HG02981 (cell line): ENCODE results near the gene R3HDM4.
"Not testable (repeated sequence)": the region's sequence is repeated elsewhere in the genome, so short reads cannot be mapped to it uniquely, and the experiment has no call there.

Experiments used
- ATAC-seq: cut with Tn5 transposase; IDR thresholded peaks from one replicate; pipeline ENCODE4 v1.9.1; 2021; ENCODE audit warnings: mild to moderate bottlenecking, moderate library complexity; ENCODE audit not compliant: unreplicated experiment

Gene R3HDM4

DNA sequence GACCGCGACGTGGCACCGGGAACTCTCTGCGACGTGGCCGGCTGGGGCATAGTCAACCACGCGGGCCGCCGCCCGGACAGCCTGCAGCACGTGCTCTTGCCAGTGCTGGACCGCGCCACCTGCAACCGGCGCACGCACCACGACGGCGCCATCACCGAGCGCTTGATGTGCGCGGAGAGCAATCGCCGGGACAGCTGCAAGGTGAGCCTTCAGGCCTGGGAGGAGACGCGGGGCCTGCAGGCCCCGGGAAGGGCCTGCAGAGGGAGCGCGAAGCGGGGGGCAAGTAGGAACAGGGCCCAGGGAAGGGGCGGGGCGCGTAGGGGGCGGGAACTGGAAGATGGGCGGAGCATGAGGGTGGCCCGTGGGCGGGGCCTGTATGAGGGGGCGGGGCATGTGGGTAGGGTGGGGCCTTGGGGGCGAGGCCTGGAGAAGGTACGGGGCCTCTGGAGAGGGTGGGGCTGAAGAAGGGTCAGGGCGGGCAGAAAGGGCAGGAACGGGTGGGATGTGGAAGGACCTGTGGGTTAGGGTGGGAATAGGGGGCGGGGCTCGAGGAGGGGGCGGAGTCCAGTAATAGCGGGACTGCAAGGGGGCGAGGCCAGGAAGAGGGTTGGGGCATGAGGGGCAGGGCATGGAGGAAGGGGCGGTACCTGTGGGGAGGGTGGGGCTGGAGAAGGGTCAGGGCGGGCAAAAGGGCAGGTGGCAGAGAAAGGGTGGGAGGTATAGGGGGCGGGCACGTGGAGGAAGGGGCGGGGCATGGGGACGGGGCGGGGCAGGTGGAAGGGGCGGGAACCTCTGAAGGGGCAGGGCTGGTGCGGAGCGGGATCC lies 51.1 kb downstream of the R3HDM4 start:
- ATAC-seq: no peak

- ATAC-seq: no peak
These were observed 51.8 kb downstream of the R3HDM4 start for GRCh38 chr19:861141-861755.

DNA sequence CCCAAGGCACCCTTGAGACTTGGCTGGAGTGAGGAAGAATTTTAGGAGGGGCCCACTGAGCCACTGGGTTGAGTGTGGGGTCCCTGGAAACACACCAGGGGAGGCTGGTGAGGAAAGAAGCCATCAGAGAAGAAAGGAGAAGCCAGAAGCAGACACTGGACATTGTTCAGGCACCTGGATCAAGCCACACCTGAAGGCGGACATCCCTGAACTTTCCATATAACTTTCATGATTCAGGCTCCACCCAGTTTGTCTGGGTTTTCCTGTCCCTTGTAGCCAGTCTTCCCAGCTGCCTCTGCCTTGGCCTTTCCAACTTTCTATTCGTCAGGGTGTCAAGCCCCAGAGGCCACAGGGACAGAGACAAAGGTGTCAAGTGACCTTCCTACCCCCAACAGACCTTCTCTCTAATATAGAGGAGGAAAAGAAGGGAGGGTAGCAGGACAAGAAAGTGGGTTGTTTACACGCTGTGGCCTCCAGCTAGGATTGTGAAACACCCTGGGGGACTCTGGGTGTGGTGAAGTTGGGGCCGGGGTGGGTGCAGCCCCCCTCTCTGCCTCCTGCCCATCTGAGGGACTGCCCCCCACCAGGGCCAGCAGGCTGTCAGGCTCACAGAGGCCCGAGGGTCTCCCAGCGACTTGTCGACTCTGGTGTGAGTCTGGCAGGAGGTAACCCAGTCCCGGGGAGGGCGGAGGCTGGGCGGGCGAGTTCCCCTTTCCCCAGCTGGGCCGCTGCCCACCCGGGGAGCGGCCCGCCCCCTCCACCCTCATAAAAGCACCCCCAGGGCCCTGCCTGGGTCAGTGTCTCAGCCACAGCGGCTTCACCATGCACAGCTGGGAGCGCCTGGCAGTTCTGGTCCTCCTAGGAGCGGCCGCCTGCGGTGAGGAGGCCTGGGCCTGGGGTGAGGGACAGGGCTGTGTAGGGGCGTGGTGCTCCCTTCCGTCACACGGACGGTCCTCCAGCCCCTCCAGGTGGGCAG lies 53.9 kb downstream of the R3HDM4 start, which contains the start of gene CFD:
Gene CFD, plus strand, starts transcription at position 797 of the 976 bp plus-strand sequence. Its CDS starts 26 bp downstream, at position 823.
- no peak for ATAC-seq

GRCh38 chr19:858284-858683 lies 54.7 kb downstream of the R3HDM4 start:
- no peak for ATAC-seq

- ATAC-seq: no peak
These were observed 57.4 kb downstream of the R3HDM4 start for GRCh38 chr19:855566-856120.

DNA sequence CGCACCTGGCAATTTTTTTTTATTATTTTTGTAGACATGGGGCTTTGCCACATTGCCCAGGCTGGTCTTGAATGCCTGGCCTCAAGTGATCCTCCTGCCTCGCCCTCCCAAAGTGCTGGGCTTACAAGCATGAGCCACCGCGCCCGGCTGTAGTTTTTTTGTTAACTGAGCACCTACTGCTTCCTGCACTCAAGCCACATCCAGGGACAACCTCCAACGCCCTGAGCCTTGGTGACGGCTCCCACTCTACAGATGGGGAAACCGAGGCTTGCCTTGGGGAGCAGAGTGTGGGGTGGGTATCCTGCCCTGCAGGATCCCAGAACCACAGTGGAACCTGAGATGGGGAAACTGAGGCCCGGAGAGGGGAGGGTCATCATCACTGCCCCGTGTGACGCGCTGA lies 57.9 kb downstream of the R3HDM4 start:
- ATAC-seq: no peak

DNA sequence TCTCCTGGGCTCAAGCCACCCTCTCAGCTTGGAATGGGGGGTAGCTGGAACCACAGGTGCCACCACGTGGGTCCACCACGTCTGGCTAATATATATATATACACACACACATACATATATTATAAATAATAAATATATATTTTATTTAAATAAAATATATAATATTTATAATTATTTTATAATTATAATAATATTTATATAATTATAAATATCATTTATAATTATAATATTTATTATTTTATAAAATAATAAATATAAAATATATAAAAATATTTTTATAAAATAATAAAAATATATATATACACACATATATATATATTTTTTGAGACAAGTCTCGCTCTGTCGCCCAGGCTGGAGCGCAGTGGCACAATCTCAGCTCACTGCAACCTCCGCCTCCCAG lies 58.5 kb downstream of the R3HDM4 start:
- no peak for ATAC-seq

- not testable (repeated sequence) for ATAC-seq
These were observed 59.3 kb downstream of the R3HDM4 start for GRCh38 chr19:853614-854220.

DNA sequence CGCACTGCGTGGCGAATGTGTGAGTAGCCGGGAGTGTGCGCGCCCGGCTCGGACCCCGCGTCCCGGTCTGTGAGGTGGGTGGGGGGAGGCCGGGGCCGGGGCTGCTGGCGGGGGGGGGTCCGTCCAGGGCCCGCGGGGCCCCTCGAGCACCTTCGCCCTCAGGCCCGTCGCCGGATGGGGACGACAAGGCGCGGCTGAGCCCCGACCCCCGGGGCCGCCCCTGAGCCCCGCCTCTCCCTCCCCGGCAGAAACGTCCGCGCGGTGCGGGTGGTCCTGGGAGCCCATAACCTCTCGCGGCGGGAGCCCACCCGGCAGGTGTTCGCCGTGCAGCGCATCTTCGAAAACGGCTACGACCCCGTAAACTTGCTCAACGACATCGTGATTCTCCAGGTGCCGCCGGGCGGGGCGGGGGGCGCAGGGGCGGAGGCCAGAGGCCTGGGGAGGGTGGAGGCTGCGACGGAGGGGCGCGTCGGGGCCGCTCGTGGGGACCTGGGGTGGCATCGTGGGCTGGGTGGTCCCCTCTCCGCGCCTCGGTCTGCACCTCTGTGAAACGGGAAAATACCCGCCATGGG lies 59.9 kb downstream of the R3HDM4 start:
- ATAC-seq: no peak

GRCh38 chr19:852136-853013 lies 60.6 kb downstream of the R3HDM4 start, which contains the start of gene ELANE:
Gene ELANE, plus strand, starts transcription at chr19:852303. Its CDS starts 26 bp downstream, at chr19:852329.
- no peak for ATAC-seq

GRCh38 chr19:850979-851335 lies 62.1 kb downstream of the R3HDM4 start:
- ATAC-seq: no peak

DNA sequence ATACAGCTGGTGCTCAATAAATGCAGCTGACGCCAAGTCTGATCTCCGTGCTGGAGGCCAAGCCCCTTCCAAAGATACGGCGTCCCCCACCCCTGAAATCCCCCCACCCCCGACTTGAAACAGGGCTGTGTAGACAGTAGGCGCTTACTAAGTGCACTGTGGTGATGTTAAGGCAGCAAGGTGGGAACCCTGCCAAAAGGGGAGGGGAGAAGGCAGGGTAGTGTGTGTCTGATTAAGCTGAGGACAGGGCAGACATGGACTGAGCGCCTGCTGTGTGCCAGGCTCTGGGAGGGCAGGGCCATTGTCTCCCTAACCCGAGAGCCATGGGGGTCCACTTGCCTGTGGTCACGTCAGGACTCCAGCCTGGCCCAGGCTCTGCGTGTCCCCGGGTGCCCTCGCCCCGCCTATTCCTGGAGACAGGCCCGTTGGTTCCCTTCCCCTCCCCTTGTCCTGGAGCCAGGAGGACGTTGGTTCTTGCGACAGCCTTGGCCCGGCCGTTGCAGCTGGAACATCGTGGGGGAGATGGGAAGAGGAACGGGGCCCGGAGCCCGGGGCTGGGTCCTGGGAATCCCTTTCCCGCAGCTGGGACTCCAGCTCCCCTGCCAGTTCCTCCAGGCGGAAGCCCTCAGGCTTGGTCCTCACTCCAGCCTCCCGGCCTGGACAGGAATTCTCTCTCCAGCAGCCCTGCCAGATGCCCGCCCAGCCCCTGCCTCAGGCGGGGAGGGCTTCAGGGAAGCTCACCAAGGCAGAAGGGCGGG lies 62.6 kb downstream of the R3HDM4 start:
- no peak for ATAC-seq

DNA sequence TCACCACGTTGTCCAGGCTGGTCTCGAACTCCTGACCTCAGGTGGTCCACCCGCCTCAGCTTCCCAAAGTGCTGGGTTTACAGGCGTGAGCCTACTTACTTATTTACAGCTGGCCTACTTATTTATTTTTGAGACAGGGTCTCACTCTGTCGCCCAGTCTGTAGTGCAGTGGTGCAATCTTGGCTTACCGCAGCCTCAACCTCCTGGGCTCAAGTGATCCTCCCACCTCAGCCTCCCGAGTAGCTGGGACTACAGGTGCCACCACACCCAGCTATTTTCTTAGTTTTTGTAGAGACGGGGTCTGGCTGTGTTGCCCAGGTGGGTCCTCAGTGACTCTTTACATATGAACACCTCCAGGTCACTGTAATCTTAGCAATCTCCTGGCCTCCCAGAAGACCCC lies 63.8 kb downstream of the R3HDM4 start:
- not testable (repeated sequence) for ATAC-seq

DNA sequence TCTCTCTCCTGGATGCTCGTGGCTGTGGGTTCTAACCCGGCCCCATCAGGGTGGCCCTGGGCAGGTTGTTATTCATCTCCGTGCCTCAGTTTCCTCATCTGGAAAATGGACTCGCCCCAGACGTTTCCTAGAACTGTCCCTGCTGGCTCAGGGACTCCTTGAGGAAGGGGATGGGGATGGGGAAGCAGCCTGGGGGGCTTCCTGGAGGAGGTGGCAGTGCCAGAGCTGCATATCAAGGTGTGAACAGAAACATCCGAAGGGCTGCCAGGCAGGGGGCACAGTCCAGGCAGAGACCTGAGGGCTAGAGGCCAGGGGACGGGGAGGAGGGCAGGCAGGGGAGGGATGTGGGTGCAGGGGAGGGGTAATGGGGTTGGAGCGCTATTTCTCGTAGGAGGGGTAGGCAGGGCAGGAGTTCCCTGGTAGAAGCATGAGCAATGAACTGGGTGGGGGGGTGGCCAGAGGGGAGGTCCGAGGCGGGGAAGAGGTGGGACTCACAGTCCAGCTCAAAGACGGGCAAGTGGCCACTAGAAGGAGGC lies 64.6 kb downstream of the R3HDM4 start:
- ATAC-seq: no peak
